ENCODE data around the gene ARL17B. TPM values are rescaled to one million over a fixed set of nuclear protein-coding genes. Genes with fewer than 3 reads are reported as not detected.

ARL17B gene
- total and polyA plus RNA-seq, 2 of the 8 experiments (the other 6 are each of a cell fraction or from before 2014, with no cell fraction given): 5.4 to 21.6 TPM

- no peak for TF ChIP-seq CHD7 (IDR thresholded peaks at IDR 0.05; ENCODE audit: insufficient replicate concordance, low read length)
- peak in 1 of 2 experiments; percentile 10; a peak in 1 of 3 replicates for TF ChIP-seq EP300 (IDR thresholded peaks at IDR 0.05; ENCODE audit: borderline replicate concordance in 1 of 2, low read depth in 2 of 2, low read length in 2 of 2)
- no peak; the same call in 1 of the 2 replicates for TF ChIP-seq MAX (IDR thresholded peaks at IDR 0.05)
- TF ChIP-seq TAF1 (IDR thresholded peaks at IDR 0.05; ENCODE audit: low read depth, low read length): peak; percentile 79
- TF ChIP-seq TBP (IDR thresholded peaks at IDR 0.05; ENCODE audit: low read depth, low read length): peak; percentile 32; the same call in 1 of the 2 replicates
- TF ChIP-seq E2F6 (IDR thresholded peaks at IDR 0.05): peak; percentile 30; the same call in 1 of the 2 replicates
- no peak for TF ChIP-seq CEBPB (IDR thresholded peaks at IDR 0.05; ENCODE audit: low read depth, low read length)
- no peak for TF ChIP-seq FOSL1 (IDR thresholded peaks at IDR 0.05; ENCODE audit: insufficient read depth, low read depth, low read length)
These were observed 94.7 kb downstream of the ARL17B start (continued) for GRCh38 chr17:46266656-46267544.
